HTR-8/SVneo (cell line): ENCODE results near the gene SUPT5H.
"Not testable (repeated sequence)": the region's sequence is repeated elsewhere in the genome, so short reads cannot be mapped to it uniquely, and the experiment has no call there.

Experiments
- DNase-seq: peaks from one replicate; pipeline ENCODE4 v3.0.0; 2011; ENCODE audit warnings: low spot score, mixed read lengths; ENCODE audit not compliant: insufficient read length
- FAIRE-seq: peaks from 2 replicates; lab custom pipeline; 2011; peaks lifted over from hg19 to GRCh38; lab: Jason Lieb, UNC

SUPT5H gene

GRCh38 chr19:39449116-39449797 is 3.9 kb downstream of the SUPT5H start:
- no peak for FAIRE-seq
- no peak for DNase-seq

- DNase-seq, FAIRE-seq: not testable (repeated sequence)
These were observed 5.9 kb downstream of the SUPT5H start for GRCh38 chr19:39451257-39451656.

GRCh38 chr19:39463403-39463802 is 18.0 kb downstream of the SUPT5H start:
- DNase-seq (no peak), FAIRE-seq (no peak)

GRCh38 chr19:39465956-39466747 is 20.8 kb downstream of the SUPT5H start:
- FAIRE-seq (no peak), DNase-seq (no peak)

GRCh38 chr19:39467941-39468340 is 22.6 kb downstream of the SUPT5H start:
- no peak for FAIRE-seq

GRCh38 chr19:39469036-39469435 is 23.7 kb downstream of the SUPT5H start:
- no peak for DNase-seq
- FAIRE-seq = no peak

More at GRCh38 chr19:39467941-39468340, 22.6 kb downstream of the SUPT5H start:
- no peak for DNase-seq

GRCh38 chr19:39469567-39469966 is 24.2 kb downstream of the SUPT5H start:
- FAIRE-seq (no peak), DNase-seq (no peak)

- DNase-seq (no peak), FAIRE-seq (no peak)
These were observed 25.4 kb downstream of the SUPT5H start for GRCh38 chr19:39470724-39471339.

GRCh38 chr19:39471756-39472536 is 26.6 kb downstream of the SUPT5H start:
- DNase-seq (no peak), FAIRE-seq (no peak)

- FAIRE-seq (no peak), DNase-seq (no peak)
These were observed 27.5 kb downstream of the SUPT5H start for GRCh38 chr19:39472746-39473442.

- FAIRE-seq = no peak
- no peak for DNase-seq
These were observed 28.1 kb downstream of the SUPT5H start for GRCh38 chr19:39473443-39473960.

GRCh38 chr19:39474139-39474620 is 28.8 kb downstream of the SUPT5H start:
- FAIRE-seq = peak; percentile 86
- peak; percentile 47 for DNase-seq

- DNase-seq (no peak), FAIRE-seq (peak; percentile 28)
These were observed 30.4 kb downstream of the SUPT5H start for GRCh38 chr19:39475748-39476147.

- FAIRE-seq, DNase-seq: not testable (repeated sequence)
These were observed 34.0 kb downstream of the SUPT5H start for GRCh38 chr19:39479319-39479801.

- DNase-seq (no peak), FAIRE-seq (peak; percentile 51)
These were observed 34.5 kb downstream of the SUPT5H start for GRCh38 chr19:39479916-39480315.

- DNase-seq = peak; percentile 93
- FAIRE-seq = peak; percentile 95
These were observed 35.2 kb downstream of the SUPT5H start, which contains the start of gene TIMM50 for GRCh38 chr19:39480337-39481228. TSS of gene TIMM50 (plus strand) at chr19:39480838. CDS start at chr19:39480854, 16 bp downstream.

GRCh38 chr19:39481229-39481545 is 35.8 kb downstream of the SUPT5H start:
- FAIRE-seq (no peak), DNase-seq (no peak)

GRCh38 chr19:39481676-39482075 is 36.3 kb downstream of the SUPT5H start:
- FAIRE-seq = no peak
- DNase-seq = no peak
